GM19372 (cell line): ENCODE data around the gene CD2BP2.
"Not testable (repeated sequence)": the region's sequence is repeated elsewhere in the genome, so short reads cannot be mapped to it uniquely, and the experiment has no call there.

Source experiments
- ATAC-seq: cut with Tn5 transposase; IDR thresholded peaks from one replicate; pipeline ENCODE4 v1.9.1; 2021; ENCODE audit warnings: mild to moderate bottlenecking, low read depth, moderate library complexity; ENCODE audit not compliant: unreplicated experiment

Gene CD2BP2

DNA sequence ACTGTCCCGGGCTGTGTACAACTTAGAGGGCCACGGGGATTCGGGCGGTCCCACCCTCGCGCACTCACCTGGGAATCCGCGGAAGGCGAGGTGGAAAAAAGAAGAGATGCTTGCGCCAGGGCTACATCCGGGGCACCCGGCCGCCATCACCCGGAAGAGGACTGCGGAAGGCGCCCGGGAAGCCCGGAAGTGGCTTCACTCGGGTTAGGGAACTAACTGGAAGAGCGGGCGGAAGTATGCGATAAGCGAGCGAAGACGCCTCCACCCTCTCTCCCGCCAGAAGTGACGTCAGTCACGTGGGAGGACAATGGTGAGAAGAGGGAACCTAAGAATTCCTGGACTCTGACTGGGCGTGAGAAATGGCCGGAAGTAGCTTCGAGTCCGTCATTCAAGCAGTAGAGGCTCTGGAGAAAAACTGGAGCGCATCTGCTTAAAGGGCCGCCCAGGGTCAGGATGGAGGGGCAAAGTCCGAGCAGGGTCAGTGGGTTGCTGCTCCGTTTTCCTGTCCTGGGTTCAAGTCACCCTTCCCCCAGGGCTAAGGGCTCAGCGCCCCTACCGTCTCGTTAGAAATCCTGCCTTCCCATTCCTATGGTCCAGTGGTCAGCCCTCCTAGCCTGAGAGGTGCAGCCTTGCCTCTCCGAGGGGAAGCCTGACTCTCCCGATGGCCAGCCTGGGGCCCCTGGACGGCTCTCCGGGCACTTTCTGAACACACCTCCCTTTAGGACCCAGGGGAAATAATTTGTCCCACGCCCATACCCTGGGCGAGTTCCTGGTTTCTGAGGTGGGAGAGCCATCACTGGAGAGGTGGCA lies at the start of gene CD2BP2:
Gene CD2BP2, minus strand, starts transcription at position 165 of the 810 bp plus-strand sequence. CDS start 627 bp downstream, outside the sequence.
- ATAC-seq, result peak; percentile 73

DNA sequence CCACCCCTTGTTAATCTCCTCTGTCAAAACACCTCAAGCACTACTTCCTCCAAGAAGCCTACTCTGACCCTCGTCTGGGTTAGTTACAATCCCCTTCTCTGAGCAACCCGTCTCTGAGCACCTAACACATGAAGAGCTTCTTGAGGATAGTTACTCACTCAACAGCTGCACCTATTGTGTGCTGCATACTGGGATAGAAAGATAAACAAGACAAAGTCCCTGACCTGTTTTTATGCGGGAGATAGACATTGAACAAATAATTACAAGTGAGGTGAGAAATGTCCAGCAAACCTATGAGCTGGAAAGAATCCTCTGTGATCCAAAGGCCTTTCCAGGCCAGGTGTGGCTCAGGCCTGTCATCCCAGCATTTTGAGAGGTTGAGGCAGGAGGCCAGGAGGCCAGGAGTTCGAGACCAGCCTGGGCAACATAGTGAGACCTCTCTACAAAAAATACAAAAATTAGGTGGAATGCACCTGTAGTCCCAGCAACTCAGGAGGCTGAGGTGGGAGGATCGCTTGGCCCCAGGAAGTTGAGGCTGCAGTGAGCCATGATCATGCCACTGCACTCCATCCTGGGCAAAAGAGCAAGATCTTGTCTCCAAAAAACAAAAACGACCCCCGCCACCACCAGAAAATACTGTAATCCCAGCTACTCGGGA lies 46.8 kb upstream of the CD2BP2 start:
- no peak for ATAC-seq

DNA sequence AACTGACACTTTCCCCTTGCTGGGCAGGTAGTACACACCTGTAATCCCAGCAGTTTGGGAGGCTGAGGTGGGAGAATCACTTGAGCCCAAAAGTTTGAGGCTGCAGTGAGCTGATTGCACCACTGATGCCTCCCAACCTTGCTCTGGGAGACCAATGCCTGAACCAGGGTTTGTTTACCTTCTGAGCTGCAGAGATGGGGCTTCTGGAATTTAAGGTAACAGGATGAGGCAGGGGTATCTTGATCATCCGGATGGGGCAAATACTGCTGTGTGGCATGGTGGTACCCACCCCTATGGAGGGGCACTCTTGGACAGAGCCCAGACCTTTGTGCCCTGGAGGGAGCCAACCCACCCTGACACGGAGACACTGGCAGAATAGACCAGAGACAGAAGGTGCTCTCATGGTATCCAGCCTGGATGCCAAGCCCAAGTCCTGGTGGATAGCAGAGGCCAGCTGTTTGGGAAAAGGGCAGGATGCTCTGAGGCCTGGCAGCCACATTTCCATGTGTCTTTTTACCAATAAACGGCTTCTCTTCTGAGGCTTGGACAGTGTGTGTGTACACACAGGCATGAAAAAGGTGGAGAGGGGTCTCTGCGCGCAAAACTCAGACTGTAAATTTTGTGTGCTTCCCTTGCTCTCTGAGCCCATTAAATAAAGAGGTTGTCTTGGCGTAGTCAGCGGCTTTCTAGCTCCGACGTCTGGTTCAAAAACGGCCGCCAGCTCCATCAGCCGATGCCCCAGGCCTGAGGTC lies 44.5 kb upstream of the CD2BP2 start:
- no peak for ATAC-seq

DNA sequence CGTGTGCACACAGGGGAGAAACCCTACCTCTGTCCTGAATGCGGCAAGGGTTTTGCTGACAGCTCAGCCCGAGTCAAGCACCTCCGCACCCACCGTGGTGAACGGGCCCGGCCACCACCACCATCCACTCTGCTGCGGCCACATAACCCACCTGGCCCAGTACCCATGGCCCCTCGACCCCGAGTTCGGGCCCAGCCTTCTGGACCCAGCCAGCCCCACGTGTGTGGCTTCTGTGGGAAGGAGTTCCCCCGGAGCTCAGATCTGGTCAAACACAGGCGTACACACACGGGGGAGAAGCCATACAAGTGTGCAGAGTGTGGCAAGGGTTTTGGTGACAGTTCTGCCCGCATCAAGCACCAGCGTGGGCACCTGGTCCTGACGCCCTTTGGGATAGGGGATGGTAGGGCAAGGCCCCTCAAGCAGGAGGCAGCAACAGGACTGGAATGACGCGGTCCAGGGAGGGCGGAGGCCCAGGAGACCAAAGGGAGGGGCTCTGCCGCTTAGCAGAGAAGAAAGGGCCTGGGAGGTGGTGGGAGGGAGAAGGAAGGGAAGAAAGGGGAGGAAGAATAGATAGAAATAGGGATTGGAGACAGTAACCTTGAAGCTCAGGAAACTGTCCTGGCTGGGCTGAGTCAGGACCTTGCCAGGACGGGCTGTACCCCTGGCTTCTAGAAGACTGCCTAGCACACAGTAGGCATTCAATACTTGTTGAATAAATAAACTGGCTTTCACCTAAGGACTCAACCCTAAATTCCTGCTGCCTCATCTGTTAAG lies 43.7 kb upstream of the CD2BP2 start:
- ATAC-seq, result no peak

DNA sequence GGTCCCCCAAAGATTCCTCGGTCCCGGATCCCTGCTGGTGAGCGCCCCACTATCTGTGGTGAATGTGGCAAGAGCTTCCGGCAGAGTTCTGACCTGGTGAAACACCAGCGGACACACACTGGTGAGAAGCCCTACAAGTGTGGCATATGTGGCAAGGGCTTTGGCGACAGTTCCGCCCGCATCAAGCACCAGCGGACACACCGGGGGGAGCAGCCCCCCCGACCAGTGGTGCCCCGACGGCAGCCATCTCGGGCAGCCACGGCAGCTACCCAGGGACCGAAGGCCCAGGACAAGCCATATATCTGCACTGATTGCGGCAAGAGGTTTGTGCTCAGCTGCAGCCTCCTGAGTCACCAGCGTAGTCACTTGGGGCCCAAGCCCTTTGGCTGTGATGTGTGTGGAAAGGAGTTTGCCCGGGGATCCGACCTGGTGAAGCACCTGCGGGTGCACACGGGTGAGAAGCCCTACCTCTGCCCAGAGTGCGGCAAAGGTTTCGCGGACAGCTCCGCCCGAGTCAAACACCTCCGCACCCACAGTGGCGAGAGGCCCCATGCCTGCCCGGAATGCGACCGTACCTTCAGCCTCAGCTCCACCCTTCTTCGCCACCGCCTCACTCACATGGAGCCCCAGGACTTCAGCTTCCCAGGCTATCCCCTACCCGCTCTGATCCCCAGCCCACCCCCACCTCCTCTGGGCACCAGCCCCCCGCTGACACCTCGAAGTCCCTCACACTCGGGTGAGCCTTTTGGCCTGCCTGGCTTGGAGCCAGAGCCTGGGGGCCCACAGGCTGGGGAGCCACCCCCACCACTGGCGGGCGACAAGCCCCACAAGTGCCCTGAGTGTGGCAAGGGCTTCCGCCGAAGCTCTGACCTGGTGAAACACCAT lies 42.9 kb upstream of the CD2BP2 start:
- no peak for ATAC-seq

DNA sequence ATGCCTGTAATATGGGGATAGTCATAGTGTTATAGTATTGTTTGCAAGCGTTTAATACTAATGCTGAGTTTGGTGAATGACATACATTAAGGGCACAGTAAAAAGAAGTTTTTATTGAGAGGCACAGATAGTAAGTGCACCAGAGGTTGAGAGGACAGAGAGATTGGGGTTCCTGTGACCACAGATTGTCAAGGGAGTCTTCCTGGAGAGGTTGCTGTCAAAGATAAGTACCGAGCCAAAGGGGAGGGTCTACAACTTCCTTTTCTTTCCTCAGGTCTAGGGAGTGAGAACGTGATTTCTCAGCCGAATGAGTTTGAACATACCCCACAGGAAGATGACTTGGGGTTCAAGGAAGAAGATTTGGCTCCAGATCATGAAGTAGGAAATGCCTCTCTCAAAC lies 41.9 kb upstream of the CD2BP2 start:
- ATAC-seq, result no peak

DNA sequence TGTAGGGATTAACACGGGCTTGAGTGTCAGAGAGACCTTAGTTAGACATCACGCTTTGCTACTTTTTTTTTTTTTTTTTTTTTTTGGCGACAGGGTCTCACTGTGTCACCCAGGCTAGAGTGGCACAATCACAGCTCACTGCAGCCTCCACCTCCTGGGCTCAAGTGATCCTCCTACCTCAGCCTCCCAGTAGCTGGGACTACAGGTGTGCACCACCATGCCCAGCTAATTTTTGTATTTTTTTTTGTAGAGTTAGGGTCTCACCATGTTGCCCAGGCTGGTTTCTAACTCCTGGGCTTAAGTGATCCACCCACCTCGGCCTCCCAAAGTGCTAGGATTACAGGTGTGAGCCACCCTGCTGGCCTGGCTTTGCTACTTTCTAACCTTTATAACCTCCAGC lies 41.5 kb upstream of the CD2BP2 start:
- not testable (repeated sequence) for ATAC-seq

DNA sequence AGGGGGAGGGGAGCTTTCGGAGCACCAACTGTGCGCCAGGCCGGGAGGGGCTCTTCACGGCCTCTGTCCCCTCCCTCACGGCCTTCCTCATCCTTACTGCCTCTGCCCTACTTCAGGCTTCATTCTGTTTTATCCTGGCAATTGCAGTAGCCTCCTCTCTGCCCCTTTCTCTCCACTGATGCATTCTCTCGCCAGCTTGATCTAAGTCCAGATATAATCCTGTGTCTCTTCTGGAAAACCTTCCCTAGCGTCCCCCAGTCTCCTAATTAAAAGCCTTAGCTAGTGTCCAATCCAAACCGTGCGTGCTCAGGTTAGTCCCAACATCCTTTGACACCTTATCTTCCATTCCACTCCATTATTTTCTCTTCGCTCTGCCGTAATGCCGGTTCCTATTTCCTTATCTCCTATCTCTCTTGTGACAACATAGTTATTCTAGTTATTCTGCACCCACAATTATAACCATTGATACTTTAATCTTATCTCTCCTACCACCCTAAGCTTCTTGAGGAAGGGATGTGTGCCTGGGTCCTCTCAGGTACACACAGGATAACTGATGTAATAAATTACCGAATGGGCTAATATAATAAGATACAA lies 41.0 kb upstream of the CD2BP2 start:
- ATAC-seq, result no peak

DNA sequence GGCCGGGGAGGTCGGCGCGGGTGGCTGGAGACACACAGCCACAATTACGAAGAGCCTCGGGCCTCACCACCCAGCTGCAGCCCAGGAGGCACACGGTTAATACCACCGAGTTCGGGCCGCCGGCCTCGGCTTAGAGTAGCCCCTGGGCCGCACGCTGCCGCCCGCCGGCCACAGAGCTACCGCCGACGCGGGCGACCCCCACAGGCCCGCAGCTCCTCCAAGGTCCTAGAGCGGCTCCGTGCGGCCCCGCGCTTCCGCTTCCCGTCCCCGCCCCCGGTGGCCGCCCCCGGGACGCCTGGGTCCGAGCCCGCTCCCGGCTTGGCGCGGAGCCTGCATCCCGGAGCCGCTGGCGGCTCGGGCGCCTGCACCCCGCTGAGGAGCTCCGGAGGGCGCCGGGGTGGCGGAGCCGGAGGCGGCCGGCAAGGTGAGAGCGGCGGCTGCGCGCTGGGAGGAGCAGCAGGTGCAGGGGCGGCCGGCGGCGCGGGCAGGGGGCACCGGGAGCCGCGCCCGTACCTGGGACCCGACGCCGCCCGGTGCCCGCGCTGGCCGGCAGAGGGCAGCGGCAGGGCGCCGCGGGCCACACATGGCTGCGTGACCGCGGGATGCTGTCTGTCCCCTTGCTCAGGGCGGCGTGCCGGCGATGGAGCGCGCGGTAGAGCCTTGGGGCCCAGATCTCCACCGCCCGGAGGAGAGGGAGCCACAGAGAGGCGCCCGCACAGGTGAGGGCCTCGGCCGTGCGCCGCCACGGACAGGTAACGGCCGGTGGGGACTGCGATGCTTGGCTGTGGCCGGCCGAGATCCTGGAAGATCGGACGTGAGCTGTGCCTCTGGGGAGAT lies 40.3 kb upstream of the CD2BP2 start, which contains the start of gene ZNF48:
Gene ZNF48, plus strand, starts transcription at position 266 of the 837 bp plus-strand sequence. Its CDS starts 375 bp downstream, at position 641.
- no peak for ATAC-seq

DNA sequence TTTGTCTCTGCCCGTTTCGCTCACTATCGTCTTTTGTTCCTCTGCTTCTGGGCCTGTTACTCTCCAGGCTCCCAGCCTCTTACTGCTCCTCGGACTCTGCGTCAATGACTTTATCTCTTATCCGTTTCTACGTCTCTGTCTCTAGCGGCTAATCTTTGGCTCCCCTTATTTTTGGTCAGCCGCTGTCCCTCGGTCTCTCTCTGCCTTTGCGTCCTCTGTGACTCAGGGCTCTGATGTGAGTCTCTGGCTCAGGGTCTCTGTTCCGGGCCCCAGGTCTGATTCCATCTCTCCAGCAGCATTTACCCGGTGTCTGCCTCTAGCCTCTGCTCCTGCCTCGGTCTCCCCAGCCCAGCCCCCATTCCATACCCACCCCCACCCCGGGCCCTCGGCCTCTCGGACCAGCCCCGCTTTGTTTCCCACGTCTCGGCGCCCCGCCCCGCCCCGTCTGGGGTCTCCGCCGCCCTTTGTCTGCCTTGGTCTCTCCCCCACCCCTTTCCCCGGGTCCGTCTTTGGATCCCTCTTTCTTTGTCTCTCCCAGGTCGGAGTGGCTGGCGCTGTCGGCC lies 39.6 kb upstream of the CD2BP2 start:
- no peak for ATAC-seq

DNA sequence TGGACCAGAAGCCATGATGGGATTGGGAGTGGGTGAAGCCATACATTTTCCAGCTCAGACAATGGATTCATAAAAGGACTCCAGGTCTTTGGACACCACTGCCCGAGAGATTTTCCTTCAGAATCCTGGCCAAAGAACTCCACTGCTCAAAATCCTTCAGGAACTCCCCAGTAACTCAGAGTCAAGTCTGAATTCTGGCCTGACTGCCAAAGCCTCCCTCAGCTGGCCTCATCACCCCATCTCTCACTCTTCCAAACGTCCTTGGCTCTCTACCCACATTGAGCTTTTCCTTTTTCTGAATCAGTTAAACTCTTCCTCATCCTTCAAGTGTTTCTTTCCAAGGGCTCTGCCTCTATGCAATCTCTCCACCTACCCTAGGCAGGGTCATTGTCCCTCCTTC lies 28.4 kb upstream of the CD2BP2 start:
- ATAC-seq, result no peak

DNA sequence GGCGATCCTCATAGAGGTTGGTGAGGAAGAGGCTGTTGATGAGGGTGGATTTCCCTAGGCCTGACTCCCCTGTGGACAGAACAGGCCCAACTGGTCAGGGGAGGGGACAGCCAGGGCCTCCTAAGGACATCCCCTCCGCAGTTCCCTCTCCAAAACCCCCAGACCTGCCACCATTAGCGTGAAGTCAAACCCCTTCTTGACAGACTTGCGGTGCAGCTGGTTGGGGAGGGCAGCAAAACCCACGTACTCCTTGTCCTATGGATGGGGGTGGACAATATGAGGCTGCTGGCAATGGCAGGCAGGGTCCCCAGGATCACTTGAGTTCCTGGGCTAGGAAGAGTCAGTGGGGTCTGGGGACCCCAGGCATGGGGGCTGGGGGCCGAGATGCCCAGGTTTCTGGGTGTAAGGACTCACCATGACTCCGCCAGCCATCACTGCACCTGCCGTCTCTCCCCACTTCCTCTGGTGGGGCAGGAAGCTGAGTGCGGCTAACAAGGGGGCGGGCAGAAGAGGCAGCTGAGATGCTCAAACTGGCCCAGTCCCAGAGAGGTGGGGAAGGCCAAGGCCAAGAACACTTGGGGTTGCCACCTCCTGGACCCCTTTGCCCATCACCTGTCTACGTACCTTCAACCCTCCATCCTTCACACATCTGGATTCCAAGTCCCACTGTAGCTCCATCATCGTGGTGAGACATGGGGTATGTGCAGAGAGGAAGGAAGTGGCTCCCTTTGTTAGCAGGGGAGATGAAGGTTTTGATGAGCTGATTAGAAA lies 27.2 kb upstream of the CD2BP2 start, which contains the start of gene SEPTIN1:
Gene SEPTIN1, minus strand, starts transcription at position 451 of the 771 bp plus-strand sequence. Its CDS starts 19 bp downstream, at position 432.
- ATAC-seq, result no peak

DNA sequence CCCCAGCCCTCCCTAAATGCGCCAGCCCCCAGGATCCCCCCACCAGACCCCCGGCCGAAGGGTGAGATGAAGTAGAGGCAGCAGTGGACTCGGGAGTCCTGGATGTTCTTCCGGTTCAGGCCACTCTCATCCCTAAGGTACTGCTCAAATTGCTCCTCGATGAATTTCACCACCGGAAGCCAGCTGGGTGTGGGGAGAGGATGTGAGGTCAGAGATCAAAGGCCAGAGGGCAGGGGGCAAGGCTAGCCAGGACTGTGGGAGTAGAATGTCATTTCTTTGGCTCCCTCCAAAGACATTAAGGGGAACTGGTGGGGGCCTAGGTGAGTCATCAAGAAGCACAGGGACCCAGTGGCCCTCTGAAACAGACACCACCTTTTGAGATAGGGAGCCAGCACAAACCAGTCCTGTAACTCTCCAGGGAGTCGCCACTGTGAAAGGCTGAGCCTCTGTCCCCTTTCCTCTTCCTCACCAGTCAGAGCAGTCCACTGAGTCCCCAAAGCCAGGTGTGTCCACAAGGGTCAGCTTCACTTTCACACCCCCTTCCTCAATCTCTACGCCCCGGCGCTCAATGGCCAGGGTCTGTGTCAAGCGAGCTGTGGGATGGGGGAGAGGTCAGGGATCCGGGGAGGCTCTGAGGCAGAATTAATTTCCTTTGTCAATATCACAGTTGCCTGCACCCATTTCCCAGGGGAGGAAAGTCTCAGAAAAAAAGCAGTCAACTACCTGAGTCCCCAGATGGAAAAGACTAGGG lies 26.4 kb upstream of the CD2BP2 start:
- ATAC-seq, result no peak

DNA sequence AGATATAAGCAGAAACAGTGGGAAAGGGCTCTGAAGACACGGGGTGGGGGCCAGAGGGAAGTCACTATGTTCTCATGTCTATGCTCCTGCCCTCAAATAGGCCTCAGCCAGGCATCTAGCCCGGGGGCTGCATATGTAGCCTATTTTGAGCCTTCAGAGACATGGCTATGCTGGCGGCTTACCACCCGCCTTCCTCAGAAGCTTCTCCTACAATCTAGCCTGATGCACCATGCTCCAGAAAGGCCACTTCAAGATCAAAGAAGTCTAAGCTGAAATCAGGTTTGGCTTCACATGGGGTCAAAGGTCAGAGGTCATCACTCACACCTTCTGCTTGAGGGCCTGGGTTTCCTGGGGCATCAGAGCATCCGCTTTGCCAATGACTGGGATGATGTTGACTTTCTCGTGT lies 25.7 kb upstream of the CD2BP2 start:
- no peak for ATAC-seq

DNA sequence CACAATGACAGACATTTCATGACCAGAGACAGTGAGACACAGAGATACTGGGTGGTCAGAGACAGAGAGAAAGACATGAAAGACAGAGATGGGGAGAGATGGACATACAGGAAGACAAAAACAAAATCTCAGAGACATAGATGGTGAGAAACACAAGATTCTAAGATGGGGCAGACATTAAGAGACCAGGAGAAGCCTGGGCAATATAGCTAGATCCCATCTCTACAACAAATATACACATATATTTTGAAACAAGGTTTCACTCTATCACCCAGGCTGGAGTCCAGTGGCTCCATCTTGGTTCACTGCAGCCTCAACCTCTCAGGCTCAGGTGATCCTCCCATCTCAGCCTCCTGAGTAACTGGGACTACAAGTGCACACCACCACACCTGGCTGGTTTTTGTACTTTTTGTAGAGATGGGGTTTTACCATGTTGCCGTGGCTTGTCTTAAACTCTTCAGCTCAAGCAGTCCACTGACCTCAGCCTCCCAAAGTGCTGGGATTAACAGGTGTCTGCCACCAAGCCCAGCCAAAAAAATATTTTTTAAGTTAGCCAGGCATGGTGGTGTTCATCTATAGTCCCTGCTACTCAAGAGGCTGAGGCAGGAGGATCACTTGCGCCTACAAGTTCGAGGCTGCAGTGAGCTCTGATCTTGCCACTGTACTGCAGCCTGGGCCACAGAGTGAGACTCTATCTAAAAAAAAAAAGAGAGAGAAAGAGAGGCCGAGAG lies 25.1 kb upstream of the CD2BP2 start:
- no peak for ATAC-seq
